ENCODE results near the gene INPP4A. TPM values are rescaled to one million over a fixed set of nuclear protein-coding genes. Genes with fewer than 3 reads are reported as not detected.

The INPP4A gene
- polyA plus RNA-seq, 1 donor from 2014 or later: 51.4 TPM

DNA sequence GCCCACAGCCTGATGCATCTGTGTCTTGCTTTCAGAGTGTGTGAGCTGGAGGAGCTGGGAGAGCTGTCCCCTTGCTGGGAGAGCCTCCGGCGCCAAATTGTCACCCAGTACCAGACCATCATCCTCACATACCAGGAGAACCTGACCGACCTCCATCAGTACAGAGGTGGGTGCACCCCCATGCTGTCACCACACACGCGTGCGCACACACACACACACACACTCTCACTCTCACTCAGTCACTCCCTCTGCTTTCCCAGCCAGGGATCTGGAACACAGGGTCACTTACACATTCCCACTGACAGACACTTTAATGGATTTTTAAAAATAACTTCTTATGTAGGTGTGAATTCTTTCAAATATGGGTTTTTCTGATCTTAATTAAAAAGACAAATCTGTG is 99.2 kb downstream of the INPP4A start:
- H3K36me3 ChIP-seq (ENCODE audit: insufficient read depth, low read length): peaks cover 12% of the 10 kb centered on the region
- no peak for TF ChIP-seq RAD21 (conservative IDR thresholded peaks at IDR 0.05)
- no peak for TF ChIP-seq POLR2AphosphoS5 (IDR thresholded peaks at IDR 0.05)
- TF ChIP-seq REST (IDR thresholded peaks at IDR 0.05; ENCODE audit: borderline replicate concordance): no peak
- no peak for TF ChIP-seq SMC3 (conservative IDR thresholded peaks at IDR 0.05; ENCODE audit: poor library complexity)
- H2AFZ ChIP-seq (ENCODE audit: low read depth, low read length): no peak overlapping the region
- no peak overlapping the region for H3K4me3 ChIP-seq (ENCODE audit: low read length)
- H3K79me2 ChIP-seq (replicated peaks; ENCODE audit: insufficient read depth, low read length): no peaks in the 10 kb centered on the region
- H3K9me2 ChIP-seq (ENCODE audit: insufficient read depth, low read length): no peaks in the 10 kb centered on the region
- H4K20me1 ChIP-seq (ENCODE audit: insufficient read depth): no peaks in the 10 kb centered on the region
- H3K4me2 ChIP-seq (ENCODE audit: low read length): no peak overlapping the region
- H3F3A ChIP-seq (ENCODE audit: insufficient read depth, low read length, poor library complexity, severe bottlenecking): no peaks in the 10 kb centered on the region
- H3K27ac ChIP-seq (ENCODE audit: low read length): no peak overlapping the region
- H3K9ac ChIP-seq (ENCODE audit: low read length): no peak overlapping the region
- H3K27me3 ChIP-seq (ENCODE audit: insufficient read depth, low read depth, low read length): no peaks in the 10 kb centered on the region
- H3K9me3 ChIP-seq (ENCODE audit: low read length): no peaks in the 10 kb centered on the region

- H3K27ac ChIP-seq (ENCODE audit: low read length): no peak overlapping the region
- no peaks in the 10 kb centered on the region for H4K20me1 ChIP-seq (ENCODE audit: insufficient read depth)
- no peak overlapping the region for H2AFZ ChIP-seq (ENCODE audit: low read depth, low read length)
- no peaks in the 10 kb centered on the region for H3K9me3 ChIP-seq (ENCODE audit: low read length)
- H3K9ac ChIP-seq (ENCODE audit: low read length): no peak overlapping the region
- TF ChIP-seq TAF1 (IDR thresholded peaks at IDR 0.05; ENCODE audit: low read depth): no peak
- no peak for TF ChIP-seq MXI1 (conservative IDR thresholded peaks at IDR 0.05; ENCODE audit: poor library complexity, severe bottlenecking)
- no peak overlapping the region for H3K4me3 ChIP-seq (ENCODE audit: low read length)
- peaks cover 6% of the 10 kb centered on the region for H3K36me3 ChIP-seq (ENCODE audit: insufficient read depth, low read length)
- no peak overlapping the region for H3K4me2 ChIP-seq (ENCODE audit: low read length)
- no peaks in the 10 kb centered on the region for H3K79me2 ChIP-seq (replicated peaks; ENCODE audit: insufficient read depth, low read length)
- no peaks in the 10 kb centered on the region for H3K9me2 ChIP-seq (ENCODE audit: insufficient read depth, low read length)
- no peaks in the 10 kb centered on the region for H3F3A ChIP-seq (ENCODE audit: insufficient read depth, low read length, poor library complexity, severe bottlenecking)
- H3K27me3 ChIP-seq (ENCODE audit: insufficient read depth, low read depth, low read length): no peaks in the 10 kb centered on the region
Observed at GRCh38 chr2:98545591-98545990, 100.9 kb downstream of the INPP4A start.

GRCh38 chr2:98546186-98546585 is 101.5 kb downstream of the INPP4A start:
- Histone ChIP-seq H2AFZ (ENCODE audit: low read depth, low read length) (no peak overlapping the region), H4K20me1 (ENCODE audit: insufficient read depth) (no peaks in the 10 kb centered on the region), H3K4me2 (ENCODE audit: low read length) (no peak overlapping the region), H3K36me3 (ENCODE audit: insufficient read depth, low read length) (peaks cover 5% of the 10 kb centered on the region), H3K27ac (ENCODE audit: low read length) (no peak overlapping the region), H3K4me3 (ENCODE audit: low read length) (no peak overlapping the region), H3K9me3 (ENCODE audit: low read length) (no peaks in the 10 kb centered on the region), H3K9me2 (ENCODE audit: insufficient read depth, low read length) (no peaks in the 10 kb centered on the region), H3F3A (ENCODE audit: insufficient read depth, low read length, poor library complexity, severe bottlenecking) (no peaks in the 10 kb centered on the region), H3K27me3 (ENCODE audit: insufficient read depth, low read depth, low read length) (no peaks in the 10 kb centered on the region), H3K79me2 (replicated peaks; ENCODE audit: insufficient read depth, low read length) (no peaks in the 10 kb centered on the region), H3K9ac (ENCODE audit: low read length) (no peak overlapping the region)
- TF ChIP-seq POLR2AphosphoS5 (IDR thresholded peaks at IDR 0.05) (no peak), RAD21 (conservative IDR thresholded peaks at IDR 0.05) (no peak), MXI1 (conservative IDR thresholded peaks at IDR 0.05; ENCODE audit: poor library complexity, severe bottlenecking) (no peak), REST (IDR thresholded peaks at IDR 0.05; ENCODE audit: borderline replicate concordance) (no peak), TAF1 (IDR thresholded peaks at IDR 0.05; ENCODE audit: low read depth) (no peak), EP300 (conservative IDR thresholded peaks at IDR 0.05; ENCODE audit: poor library complexity, severe bottlenecking) (no peak), SMC3 (conservative IDR thresholded peaks at IDR 0.05; ENCODE audit: poor library complexity) (no peak), EZH2 (IDR thresholded peaks at IDR 0.05; ENCODE audit: borderline replicate concordance, insufficient read depth, low read length, poor library complexity, severe bottlenecking) (no peak)
- TF ChIP-seq, protein P1, sequence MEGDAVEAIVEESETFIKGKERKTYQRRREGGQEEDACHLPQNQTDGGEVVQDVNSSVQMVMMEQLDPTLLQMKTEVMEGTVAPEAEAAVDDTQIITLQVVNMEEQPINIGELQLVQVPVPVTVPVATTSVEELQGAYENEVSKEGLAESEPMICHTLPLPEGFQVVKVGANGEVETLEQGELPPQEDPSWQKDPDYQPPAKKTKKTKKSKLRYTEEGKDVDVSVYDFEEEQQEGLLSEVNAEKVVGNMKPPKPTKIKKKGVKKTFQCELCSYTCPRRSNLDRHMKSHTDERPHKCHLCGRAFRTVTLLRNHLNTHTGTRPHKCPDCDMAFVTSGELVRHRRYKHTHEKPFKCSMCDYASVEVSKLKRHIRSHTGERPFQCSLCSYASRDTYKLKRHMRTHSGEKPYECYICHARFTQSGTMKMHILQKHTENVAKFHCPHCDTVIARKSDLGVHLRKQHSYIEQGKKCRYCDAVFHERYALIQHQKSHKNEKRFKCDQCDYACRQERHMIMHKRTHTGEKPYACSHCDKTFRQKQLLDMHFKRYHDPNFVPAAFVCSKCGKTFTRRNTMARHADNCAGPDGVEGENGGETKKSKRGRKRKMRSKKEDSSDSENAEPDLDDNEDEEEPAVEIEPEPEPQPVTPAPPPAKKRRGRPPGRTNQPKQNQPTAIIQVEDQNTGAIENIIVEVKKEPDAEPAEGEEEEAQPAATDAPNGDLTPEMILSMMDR (IDR thresholded peaks at IDR 0.05; ENCODE audit: poor library complexity, severe bottlenecking): no peak
